ENCODE measurements around the gene DHRS3. TPM values are rescaled to one million over a fixed set of nuclear protein-coding genes. Genes with fewer than 3 reads are reported as not detected.

DHRS3 gene
- polyA plus RNA-seq, 1 of the 3 experiments (the other 2 are of a cell fraction): 44.8 TPM

GRCh38 chr1:12518931-12519692, 98.9 kb downstream of the DHRS3 start:
- H3F3A ChIP-seq (replicated peaks; ENCODE audit: insufficient read depth): no peaks in the 10 kb centered on the region
- no peak overlapping the region for H3K4me3 ChIP-seq (ENCODE audit: low read depth in 2 of 2, low read length in 1 of 2)
- H3K9me3 ChIP-seq: no peaks in the 10 kb centered on the region
- H3K27ac ChIP-seq (ENCODE audit: low read depth in 2 of 2, low read length in 1 of 2): no peak overlapping the region
- ChIA-PET POLR2A (no interaction called here), CTCF (no interaction called here)
- no peak for TF ChIP-seq EZH2phosphoT487 (IDR thresholded peaks at IDR 0.05; ENCODE audit: borderline replicate concordance, low read depth)
- TF ChIP-seq MXI1 (IDR thresholded peaks at IDR 0.05; ENCODE audit: low read depth, low read length): no peak
- no peak for TF ChIP-seq GABPA (IDR thresholded peaks at IDR 0.05; ENCODE audit: low read depth)
- no peak for TF ChIP-seq MEF2A (IDR thresholded peaks at IDR 0.05; ENCODE audit: borderline replicate concordance, low read depth)
- TF ChIP-seq JUND (IDR thresholded peaks at IDR 0.05): no peak
- no peak for TF ChIP-seq ELF1 (IDR thresholded peaks at IDR 0.05)
- TF ChIP-seq RXRA (IDR thresholded peaks at IDR 0.05; ENCODE audit: borderline replicate concordance, low read depth): no peak
- TF ChIP-seq FOXJ3 (CRISPR knock-in tag; IDR thresholded peaks at IDR 0.05): no peak
- peaks cover 0 to 8% of the 10 kb centered on the region in 2 experiments; a peak in 1 of 4 replicates for H3K4me1 ChIP-seq (ENCODE audit: control insufficient read depth in 1 of 2, insufficient read depth in 2 of 2, low read depth in 1 of 2, low read length in 1 of 2)
- no peaks in the 10 kb centered on the region for H3K79me2 ChIP-seq (ENCODE audit: insufficient read depth)
- no peaks in the 10 kb centered on the region for H3K36me3 ChIP-seq (replicated peaks in 1 of 2; ENCODE audit: control insufficient read depth in 1 of 2, insufficient read depth in 2 of 2, low read length in 1 of 2)
- no peak overlapping the region for H3K9ac ChIP-seq
- H3K4me2 ChIP-seq: no peak overlapping the region
- WGBS (ENCODE audit: low lambda C conversion rate): 95% methylated on average over 21 of the region's 21 CpGs
- no peak overlapping the region for H2AFZ ChIP-seq (ENCODE audit: low read depth)
- no peaks in the 10 kb centered on the region for H3K27me3 ChIP-seq (ENCODE audit: insufficient read depth)
- no peaks in the 10 kb centered on the region for H4K20me1 ChIP-seq (ENCODE audit: insufficient read depth)
- DNase-seq: no peak
- H3K9me2 ChIP-seq: no peaks in the 10 kb centered on the region

Small RNAs within 50 kb of the gene (small RNA-seq; reads per million reads assigned to genes)
- 0 reads per million in 7 experiments for gene MIR6730
- gene RNU6ATAC18P: 0 to 0.52 (median 0) reads per million in 7 experiments

Other genes with a start within 250 kb of the DHRS3 start
- 0.32 and 0.59 TPM in 2 replicates for gene AADACL4, start 25.9 kb upstream of the DHRS3 start, polyA plus RNA-seq (2012; rRNA removed)
- not detected in 2 replicates for gene AADACL3, start 97.9 kb upstream of the DHRS3 start, polyA plus RNA-seq (2012; rRNA removed)
- gene CFAP107, start 128.0 kb upstream of the DHRS3 start, polyA plus RNA-seq (2012; rRNA removed): not detected in 2 replicates
- gene PRAMEF12, start 155.5 kb upstream of the DHRS3 start, polyA plus RNA-seq (2012; rRNA removed): not detected in 2 replicates
- not detected in 2 replicates for gene PRAMEF1, start 173.2 kb upstream of the DHRS3 start, polyA plus RNA-seq (2012; rRNA removed)
- not detected in 2 replicates for gene PRAMEF11, start 213.2 kb upstream of the DHRS3 start, polyA plus RNA-seq (2012; rRNA removed)
- gene HNRNPCL1, start 230.5 kb upstream of the DHRS3 start, polyA plus RNA-seq (2012; rRNA removed): not detected in 2 replicates
- not detected in 2 replicates for gene PRAMEF2, start 238.9 kb upstream of the DHRS3 start, polyA plus RNA-seq (2012; rRNA removed)